ENCODE results near the gene WDFY4.

Gene WDFY4

DNA sequence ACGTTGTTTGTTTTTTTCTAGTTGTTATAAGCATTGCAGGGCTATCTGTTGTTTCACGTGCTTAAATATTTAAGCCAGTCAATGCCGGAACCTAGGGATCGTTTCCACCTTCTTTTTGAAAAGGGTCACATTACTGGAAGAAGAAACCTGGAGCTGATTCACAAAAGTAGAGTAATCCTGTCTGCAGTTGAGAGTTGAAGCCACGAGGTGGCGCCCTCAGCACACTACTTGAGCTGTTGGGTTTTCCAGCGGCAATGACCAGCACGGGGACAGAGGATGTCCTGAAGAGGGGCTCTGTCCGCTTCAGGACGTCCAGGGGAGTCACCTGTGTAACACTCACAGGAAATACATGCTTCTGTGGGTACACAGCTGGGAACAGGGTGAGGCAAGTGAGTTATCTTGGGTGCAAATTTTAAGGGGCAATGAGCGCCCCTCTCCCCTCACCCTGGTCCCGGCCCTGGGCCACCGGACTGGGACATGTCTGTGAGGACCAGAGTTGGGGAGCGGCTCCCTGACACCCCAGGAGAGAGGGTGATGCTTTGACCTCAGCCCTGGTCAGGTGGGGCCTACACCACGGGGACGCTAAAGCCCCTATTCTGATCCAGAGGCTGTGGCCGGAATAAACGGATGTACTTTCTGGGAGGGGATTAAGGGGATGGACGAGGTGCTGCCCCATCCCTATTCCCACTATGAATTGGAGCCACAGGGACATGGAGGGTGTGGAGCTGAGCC is 26.3 kb upstream of the WDFY4 start:
- Histone ChIP-seq H3K9ac (ENCODE audit: low read length) (no peak overlapping the region), H3K79me2 (ENCODE audit: insufficient read depth, low read length) (no peaks in the 10 kb centered on the region), H4K20me1 (ENCODE audit: low read depth, low read length) (no peaks in the 10 kb centered on the region), H3K27ac (ENCODE audit: low read depth, low read length) (no peak overlapping the region), H3K9me3 (ENCODE audit: insufficient read depth, low read length) (no peaks in the 10 kb centered on the region), H3K36me3 (ENCODE audit: low read length) (no peaks in the 10 kb centered on the region), H3F3A (ENCODE audit: insufficient read depth) (peaks cover 24% of the 10 kb centered on the region; the same call in 1 of the 2 replicates), H2AFZ (ENCODE audit: low read depth, low read length, severe bottlenecking) (no peak overlapping the region), H3K4me3 (ENCODE audit: insufficient read depth, low read length, poor library complexity, severe bottlenecking) (no peak overlapping the region), H3K4me2 (ENCODE audit: low read depth, low read length, poor library complexity, severe bottlenecking) (no peak overlapping the region), H3K27me3 (ENCODE audit: low read length) (no peaks in the 10 kb centered on the region), H3K9me2 (replicated peaks; ENCODE audit: insufficient read depth, low read length) (no peaks in the 10 kb centered on the region)
- TF ChIP-seq, protein P1, sequence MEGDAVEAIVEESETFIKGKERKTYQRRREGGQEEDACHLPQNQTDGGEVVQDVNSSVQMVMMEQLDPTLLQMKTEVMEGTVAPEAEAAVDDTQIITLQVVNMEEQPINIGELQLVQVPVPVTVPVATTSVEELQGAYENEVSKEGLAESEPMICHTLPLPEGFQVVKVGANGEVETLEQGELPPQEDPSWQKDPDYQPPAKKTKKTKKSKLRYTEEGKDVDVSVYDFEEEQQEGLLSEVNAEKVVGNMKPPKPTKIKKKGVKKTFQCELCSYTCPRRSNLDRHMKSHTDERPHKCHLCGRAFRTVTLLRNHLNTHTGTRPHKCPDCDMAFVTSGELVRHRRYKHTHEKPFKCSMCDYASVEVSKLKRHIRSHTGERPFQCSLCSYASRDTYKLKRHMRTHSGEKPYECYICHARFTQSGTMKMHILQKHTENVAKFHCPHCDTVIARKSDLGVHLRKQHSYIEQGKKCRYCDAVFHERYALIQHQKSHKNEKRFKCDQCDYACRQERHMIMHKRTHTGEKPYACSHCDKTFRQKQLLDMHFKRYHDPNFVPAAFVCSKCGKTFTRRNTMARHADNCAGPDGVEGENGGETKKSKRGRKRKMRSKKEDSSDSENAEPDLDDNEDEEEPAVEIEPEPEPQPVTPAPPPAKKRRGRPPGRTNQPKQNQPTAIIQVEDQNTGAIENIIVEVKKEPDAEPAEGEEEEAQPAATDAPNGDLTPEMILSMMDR (IDR thresholded peaks at IDR 0.05; ENCODE audit: insufficient read depth, low read length, poor library complexity, severe bottlenecking), result peak; percentile 77
- TF ChIP-seq EZH2phosphoT487 (conservative IDR thresholded peaks at IDR 0.05; ENCODE audit: low read length), result no peak

DNA sequence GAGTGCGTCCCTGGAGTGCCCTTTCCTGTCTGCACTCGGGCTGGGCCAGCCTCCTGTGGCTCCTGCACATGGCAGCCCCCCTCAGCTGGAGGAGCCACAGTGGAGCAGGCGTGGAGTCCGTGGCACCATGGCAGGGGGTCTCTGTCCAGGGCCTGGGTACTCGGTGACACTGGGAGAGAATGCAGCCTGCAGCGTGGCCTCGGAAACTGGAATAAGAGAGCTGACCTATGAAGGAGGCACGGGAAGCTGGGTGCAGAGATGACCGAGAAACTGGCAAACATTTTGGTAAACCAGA is 25.8 kb upstream of the WDFY4 start:
- H3K79me2 ChIP-seq (ENCODE audit: insufficient read depth, low read length), result no peaks in the 10 kb centered on the region
- TF ChIP-seq, protein P1 (IDR thresholded peaks at IDR 0.05; ENCODE audit: insufficient read depth, low read length, poor library complexity, severe bottlenecking), result no peak
- no peak for TF ChIP-seq EZH2phosphoT487 (conservative IDR thresholded peaks at IDR 0.05; ENCODE audit: low read length)
- H3K36me3 ChIP-seq (ENCODE audit: low read length), result no peaks in the 10 kb centered on the region
- H3F3A ChIP-seq (ENCODE audit: insufficient read depth), result peaks cover 24% of the 10 kb centered on the region; the same call in 1 of the 2 replicates
- H2AFZ ChIP-seq (ENCODE audit: low read depth, low read length, severe bottlenecking), result no peak overlapping the region
- no peaks in the 10 kb centered on the region for H4K20me1 ChIP-seq (ENCODE audit: low read depth, low read length)
- H3K9me3 ChIP-seq (ENCODE audit: insufficient read depth, low read length), result no peaks in the 10 kb centered on the region
- no peaks in the 10 kb centered on the region for H3K27me3 ChIP-seq (ENCODE audit: low read length)
- H3K4me3 ChIP-seq (ENCODE audit: insufficient read depth, low read length, poor library complexity, severe bottlenecking), result no peak overlapping the region
- no peaks in the 10 kb centered on the region for H3K9me2 ChIP-seq (replicated peaks; ENCODE audit: insufficient read depth, low read length)
- H3K9ac ChIP-seq (ENCODE audit: low read length), result no peak overlapping the region
- no peak overlapping the region for H3K4me2 ChIP-seq (ENCODE audit: low read depth, low read length, poor library complexity, severe bottlenecking)
- no peak overlapping the region for H3K27ac ChIP-seq (ENCODE audit: low read depth, low read length)

DNA sequence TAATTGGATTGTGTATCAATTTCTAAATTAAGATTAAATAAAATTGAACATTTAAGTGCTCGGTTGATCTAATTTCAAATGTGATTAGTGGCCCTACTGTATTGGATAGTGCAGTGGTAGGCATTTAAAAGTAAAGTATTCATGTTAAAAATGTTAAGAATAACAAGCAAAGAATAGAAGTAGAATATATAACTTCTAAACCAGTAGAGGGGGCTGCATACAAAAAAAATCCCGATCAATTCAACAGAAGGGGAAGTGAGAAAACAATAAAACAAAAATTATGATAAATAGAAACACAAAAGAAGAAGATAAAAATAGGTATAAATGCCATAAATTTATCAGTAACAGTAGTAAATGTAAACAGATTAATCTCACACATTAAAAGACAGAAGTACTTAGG is 24.9 kb upstream of the WDFY4 start:
- H3K4me3 ChIP-seq (ENCODE audit: insufficient read depth, low read length, poor library complexity, severe bottlenecking), result no peak overlapping the region

More for the DNA sequence above, 24.9 kb upstream of the WDFY4 start:
- peaks cover 24% of the 10 kb centered on the region; the same call in 1 of the 2 replicates for H3F3A ChIP-seq (ENCODE audit: insufficient read depth)
- peak overlapping the region; percentile 34 for H3K4me2 ChIP-seq (ENCODE audit: low read depth, low read length, poor library complexity, severe bottlenecking)
- H3K36me3 ChIP-seq (ENCODE audit: low read length), result no peaks in the 10 kb centered on the region
- no peaks in the 10 kb centered on the region for H4K20me1 ChIP-seq (ENCODE audit: low read depth, low read length)
- no peaks in the 10 kb centered on the region for H3K9me3 ChIP-seq (ENCODE audit: insufficient read depth, low read length)
- 0 out of 2 replicates have a peak overlapping the region, but pooled peaks have one; percentile 13 for H3K27ac ChIP-seq (ENCODE audit: low read depth, low read length)
- no peak for TF ChIP-seq EZH2phosphoT487 (conservative IDR thresholded peaks at IDR 0.05; ENCODE audit: low read length)
- TF ChIP-seq, protein P1 (IDR thresholded peaks at IDR 0.05; ENCODE audit: insufficient read depth, low read length, poor library complexity, severe bottlenecking), result peak; percentile 49
- no peaks in the 10 kb centered on the region for H3K9me2 ChIP-seq (replicated peaks; ENCODE audit: insufficient read depth, low read length)
- H3K9ac ChIP-seq (ENCODE audit: low read length), result no peak overlapping the region
- no peak overlapping the region for H2AFZ ChIP-seq (ENCODE audit: low read depth, low read length, severe bottlenecking)
- H3K27me3 ChIP-seq (ENCODE audit: low read length), result no peaks in the 10 kb centered on the region
- H3K79me2 ChIP-seq (ENCODE audit: insufficient read depth, low read length), result no peaks in the 10 kb centered on the region
